ENCODE measurements around the gene TDO2.
"Not testable (repeated sequence)": the region's sequence is repeated elsewhere in the genome, so short reads cannot be mapped to it uniquely, and the experiment has no call there.

Gene TDO2

GRCh38 chr4:155930330-155930729 is 26.8 kb downstream of the TDO2 start:
- H3K4me3 ChIP-seq (ENCODE audit: low read depth in 1 of 2, low read length in 2 of 2) = no peak overlapping the region
- H3K4me1 ChIP-seq (ENCODE audit: control insufficient read depth in 1 of 2, insufficient read depth in 2 of 2, low read length in 2 of 2) = no peaks in the 10 kb centered on the region
- no peak overlapping the region for H3K27ac ChIP-seq (ENCODE audit: low read depth, low read length)
- peaks cover 0 to 10% of the 10 kb centered on the region in 2 donors for H3K36me3 ChIP-seq (ENCODE audit: control insufficient read depth in 1 of 2, insufficient read depth in 2 of 2, low read length in 2 of 2)
- H3K27me3 ChIP-seq (ENCODE audit: control insufficient read depth in 1 of 2, insufficient read depth in 2 of 2, low read length in 2 of 2) = no peaks in the 10 kb centered on the region
- H3K9me3 ChIP-seq (ENCODE audit: control insufficient read depth in 1 of 2, low read length in 2 of 2) = peaks cover 0 to 2% of the 10 kb centered on the region in 2 donors
- no peak overlapping the region for H3K9ac ChIP-seq (ENCODE audit: low read depth in 1 of 2, low read length in 2 of 2)

DNA sequence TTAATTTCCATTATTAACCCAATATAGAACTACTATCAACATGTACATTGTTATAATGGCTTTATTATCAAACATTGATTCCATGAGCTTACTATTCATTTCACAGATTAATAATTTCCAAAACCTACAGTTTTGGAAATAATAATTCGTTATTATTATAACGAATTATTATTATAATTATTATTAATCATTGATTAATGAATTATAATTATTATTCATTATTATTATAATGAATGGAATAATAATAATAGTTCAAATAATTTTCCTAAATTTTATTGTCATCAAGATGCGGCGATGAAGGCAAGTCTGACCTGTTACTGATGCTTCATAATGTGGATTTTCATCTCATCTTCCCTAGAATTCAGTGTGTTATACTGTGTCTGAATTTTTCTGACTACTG is 28.1 kb downstream of the TDO2 start:
- H3K9me3 ChIP-seq (ENCODE audit: control insufficient read depth in 1 of 2, low read length in 2 of 2) = peaks cover 0 to 2% of the 10 kb centered on the region in 2 donors
- H3K9ac ChIP-seq (ENCODE audit: low read depth in 1 of 2, low read length in 2 of 2) = no peak overlapping the region
- peaks cover 0 to 10% of the 10 kb centered on the region in 2 donors for H3K36me3 ChIP-seq (ENCODE audit: control insufficient read depth in 1 of 2, insufficient read depth in 2 of 2, low read length in 2 of 2)
- no peaks in the 10 kb centered on the region for H3K27me3 ChIP-seq (ENCODE audit: control insufficient read depth in 1 of 2, insufficient read depth in 2 of 2, low read length in 2 of 2)
- H3K4me1 ChIP-seq (ENCODE audit: control insufficient read depth in 1 of 2, insufficient read depth in 2 of 2, low read length in 2 of 2) = no peaks in the 10 kb centered on the region
- H3K4me3 ChIP-seq (ENCODE audit: low read depth in 1 of 2, low read length in 2 of 2) = no peak overlapping the region
- no peak overlapping the region for H3K27ac ChIP-seq (ENCODE audit: low read depth, low read length)

- H3K27ac ChIP-seq (ENCODE audit: low read depth, low read length); H3K9me3 ChIP-seq (ENCODE audit: control insufficient read depth in 1 of 2, low read length in 2 of 2); H3K27me3 ChIP-seq (ENCODE audit: control insufficient read depth in 1 of 2, insufficient read depth in 2 of 2, low read length in 2 of 2); H3K4me1 ChIP-seq (ENCODE audit: control insufficient read depth in 1 of 2, insufficient read depth in 2 of 2, low read length in 2 of 2); H3K4me3 ChIP-seq (ENCODE audit: low read depth in 1 of 2, low read length in 2 of 2); H3K9ac ChIP-seq (ENCODE audit: low read depth in 1 of 2, low read length in 2 of 2); H3K36me3 ChIP-seq (ENCODE audit: control insufficient read depth in 1 of 2, insufficient read depth in 2 of 2, low read length in 2 of 2): not testable (repeated sequence)
Observed at GRCh38 chr4:155934634-155935033, 31.1 kb downstream of the TDO2 start.

- no peak overlapping the region for H3K27ac ChIP-seq (ENCODE audit: low read depth, low read length)
- H3K36me3 ChIP-seq (ENCODE audit: control insufficient read depth in 1 of 2, insufficient read depth in 2 of 2, low read length in 2 of 2) = no peaks in the 10 kb centered on the region
- H3K9me3 ChIP-seq (ENCODE audit: control insufficient read depth in 1 of 2, low read length in 2 of 2) = no peaks in the 10 kb centered on the region
Observed at GRCh38 chr4:155935389-155935986, 32.0 kb downstream of the TDO2 start.

DNA sequence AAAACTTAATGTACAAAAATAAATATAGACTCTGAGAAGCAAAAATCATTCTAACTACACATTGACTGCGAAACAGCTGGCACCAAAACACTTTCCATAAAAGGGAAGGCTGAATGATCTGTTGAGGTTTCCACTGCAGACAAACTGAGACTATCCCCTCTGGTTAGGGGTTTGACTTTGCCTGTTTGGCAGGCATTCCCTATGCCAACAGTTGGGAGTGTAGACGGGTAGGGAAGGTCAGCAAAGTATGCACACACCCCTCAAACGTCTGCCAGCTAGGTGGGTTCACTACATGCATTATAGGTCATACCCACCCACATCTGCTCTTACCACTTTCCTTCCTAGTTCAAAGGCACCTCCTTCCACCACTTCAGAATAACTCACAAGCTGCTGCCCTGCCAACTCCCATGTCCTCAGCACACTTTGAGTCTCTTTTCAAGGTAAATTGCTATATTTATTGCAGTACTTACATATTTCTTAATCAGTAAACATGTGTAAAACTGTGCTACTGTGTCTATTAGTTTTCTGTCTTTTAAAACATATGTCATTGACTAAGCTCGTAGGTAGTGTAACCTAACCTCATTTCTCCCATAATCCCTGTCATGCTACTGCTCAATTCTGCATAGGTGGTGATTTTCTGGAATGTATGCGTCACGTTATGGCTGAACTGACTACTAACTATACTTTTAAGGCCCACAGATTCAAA is 37.7 kb downstream of the TDO2 start:
- Histone ChIP-seq H3K36me3 (ENCODE audit: control insufficient read depth in 1 of 2, insufficient read depth in 2 of 2, low read length in 2 of 2) (peaks cover 6 to 8% of the 10 kb centered on the region in 2 donors), H3K4me1 (ENCODE audit: control insufficient read depth in 1 of 2, insufficient read depth in 2 of 2, low read length in 2 of 2) (peaks cover 0 to 17% of the 10 kb centered on the region in 2 donors), H3K27ac (ENCODE audit: low read depth, low read length) (no peak overlapping the region), H3K4me3 (ENCODE audit: low read depth in 1 of 2, low read length in 2 of 2) (no peak overlapping the region), H3K9ac (ENCODE audit: low read depth in 1 of 2, low read length in 2 of 2) (no peak overlapping the region), H3K9me3 (ENCODE audit: control insufficient read depth in 1 of 2, low read length in 2 of 2) (no peaks in the 10 kb centered on the region), H3K27me3 (ENCODE audit: control insufficient read depth in 1 of 2, insufficient read depth in 2 of 2, low read length in 2 of 2) (no peaks in the 10 kb centered on the region)

More at GRCh38 chr4:155935389-155935986, 32.0 kb downstream of the TDO2 start:
- Histone ChIP-seq H3K27me3 (ENCODE audit: control insufficient read depth in 1 of 2, insufficient read depth in 2 of 2, low read length in 2 of 2) (no peaks in the 10 kb centered on the region), H3K9ac (ENCODE audit: low read depth in 1 of 2, low read length in 2 of 2) (no peak overlapping the region), H3K4me1 (ENCODE audit: control insufficient read depth in 1 of 2, insufficient read depth in 2 of 2, low read length in 2 of 2) (no peaks in the 10 kb centered on the region), H3K4me3 (ENCODE audit: low read depth in 1 of 2, low read length in 2 of 2) (no peak overlapping the region)

- Histone ChIP-seq H3K27me3 (ENCODE audit: control insufficient read depth in 1 of 2, insufficient read depth in 2 of 2, low read length in 2 of 2) (no peaks in the 10 kb centered on the region), H3K27ac (ENCODE audit: low read depth, low read length) (no peak overlapping the region), H3K4me1 (ENCODE audit: control insufficient read depth in 1 of 2, insufficient read depth in 2 of 2, low read length in 2 of 2) (peaks cover 0 to 17% of the 10 kb centered on the region in 2 donors), H3K9ac (ENCODE audit: low read depth in 1 of 2, low read length in 2 of 2) (no peak overlapping the region), H3K36me3 (ENCODE audit: control insufficient read depth in 1 of 2, insufficient read depth in 2 of 2, low read length in 2 of 2) (peaks cover 6 to 8% of the 10 kb centered on the region in 2 donors), H3K4me3 (ENCODE audit: low read depth in 1 of 2, low read length in 2 of 2) (no peak overlapping the region), H3K9me3 (ENCODE audit: control insufficient read depth in 1 of 2, low read length in 2 of 2) (no peaks in the 10 kb centered on the region)
Observed at GRCh38 chr4:155941820-155942219, 38.3 kb downstream of the TDO2 start.

- Histone ChIP-seq H3K4me1 (ENCODE audit: control insufficient read depth in 1 of 2, insufficient read depth in 2 of 2, low read length in 2 of 2) (peaks cover 0 to 17% of the 10 kb centered on the region in 2 donors), H3K9ac (ENCODE audit: low read depth in 1 of 2, low read length in 2 of 2) (no peak overlapping the region)
Observed at GRCh38 chr4:155943605-155944291, 40.3 kb downstream of the TDO2 start.

GRCh38 chr4:155944516-155944915 is 41.0 kb downstream of the TDO2 start:
- peaks cover 6 to 8% of the 10 kb centered on the region in 2 donors for H3K36me3 ChIP-seq (ENCODE audit: control insufficient read depth in 1 of 2, insufficient read depth in 2 of 2, low read length in 2 of 2)
- no peaks in the 10 kb centered on the region for H3K27me3 ChIP-seq (ENCODE audit: control insufficient read depth in 1 of 2, insufficient read depth in 2 of 2, low read length in 2 of 2)
- H3K4me3 ChIP-seq (ENCODE audit: low read depth in 1 of 2, low read length in 2 of 2) = no peak overlapping the region
- H3K9ac ChIP-seq (ENCODE audit: low read depth in 1 of 2, low read length in 2 of 2) = no peak overlapping the region
- H3K4me1 ChIP-seq (ENCODE audit: control insufficient read depth in 1 of 2, insufficient read depth in 2 of 2, low read length in 2 of 2) = peaks cover 0 to 17% of the 10 kb centered on the region in 2 donors
- H3K9me3 ChIP-seq (ENCODE audit: control insufficient read depth in 1 of 2, low read length in 2 of 2) = no peaks in the 10 kb centered on the region
- no peak overlapping the region for H3K27ac ChIP-seq (ENCODE audit: low read depth, low read length)

More at GRCh38 chr4:155943605-155944291, 40.3 kb downstream of the TDO2 start:
- peaks cover 6 to 8% of the 10 kb centered on the region in 2 donors for H3K36me3 ChIP-seq (ENCODE audit: control insufficient read depth in 1 of 2, insufficient read depth in 2 of 2, low read length in 2 of 2)
- no peaks in the 10 kb centered on the region for H3K9me3 ChIP-seq (ENCODE audit: control insufficient read depth in 1 of 2, low read length in 2 of 2)
- H3K4me3 ChIP-seq (ENCODE audit: low read depth in 1 of 2, low read length in 2 of 2) = no peak overlapping the region
- no peaks in the 10 kb centered on the region for H3K27me3 ChIP-seq (ENCODE audit: control insufficient read depth in 1 of 2, insufficient read depth in 2 of 2, low read length in 2 of 2)
- no peak overlapping the region for H3K27ac ChIP-seq (ENCODE audit: low read depth, low read length)

DNA sequence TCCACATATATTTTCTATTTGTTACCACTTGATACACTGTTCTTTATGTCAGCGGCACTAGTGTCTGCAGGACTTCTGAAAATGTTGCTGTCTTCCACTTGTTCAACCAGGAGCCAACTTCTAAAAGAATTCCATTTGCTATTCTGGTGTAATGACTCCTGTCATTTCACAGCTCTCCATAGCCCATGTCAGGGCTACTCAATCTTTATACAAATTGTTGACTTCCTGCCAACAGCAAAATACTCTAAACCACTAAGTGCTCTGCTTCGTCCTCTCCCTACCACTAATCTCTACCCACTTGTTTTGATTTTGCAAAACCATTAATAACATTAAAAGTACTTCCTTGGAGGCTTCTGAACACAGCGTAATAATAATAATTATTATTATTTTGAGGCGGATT is 43.0 kb downstream of the TDO2 start:
- Histone ChIP-seq H3K4me3 (ENCODE audit: low read depth in 1 of 2, low read length in 2 of 2) (no peak overlapping the region), H3K36me3 (ENCODE audit: control insufficient read depth in 1 of 2, insufficient read depth in 2 of 2, low read length in 2 of 2) (peaks cover 2 to 3% of the 10 kb centered on the region in 2 donors), H3K4me1 (ENCODE audit: control insufficient read depth in 1 of 2, insufficient read depth in 2 of 2, low read length in 2 of 2) (peaks cover 0 to 12% of the 10 kb centered on the region in 2 donors), H3K27ac (ENCODE audit: low read depth, low read length) (no peak overlapping the region), H3K27me3 (ENCODE audit: control insufficient read depth in 1 of 2, insufficient read depth in 2 of 2, low read length in 2 of 2) (no peaks in the 10 kb centered on the region), H3K9ac (ENCODE audit: low read depth in 1 of 2, low read length in 2 of 2) (no peak overlapping the region), H3K9me3 (ENCODE audit: control insufficient read depth in 1 of 2, low read length in 2 of 2) (no peaks in the 10 kb centered on the region)

DNA sequence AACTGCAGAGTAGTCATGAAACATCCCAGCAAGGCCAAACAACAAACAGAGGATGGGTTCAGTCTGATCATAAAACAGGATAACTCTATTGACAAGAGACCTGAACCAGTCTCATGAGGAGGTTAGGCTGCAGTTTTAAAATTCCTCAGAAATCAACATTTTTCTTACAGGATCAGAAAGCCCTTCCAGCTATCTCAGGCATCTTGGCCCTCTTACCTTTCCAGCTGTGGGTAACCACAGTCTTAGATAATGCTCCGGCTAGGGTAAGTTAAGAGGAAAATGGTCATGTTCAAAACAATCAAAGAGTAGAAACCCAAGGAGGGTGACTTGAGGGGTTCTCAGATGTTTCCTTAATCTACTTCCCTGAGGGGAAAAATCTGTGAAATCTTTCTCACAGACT is 45.0 kb downstream of the TDO2 start:
- peaks cover 0 to 8% of the 10 kb centered on the region in 2 donors for H3K4me1 ChIP-seq (ENCODE audit: control insufficient read depth in 1 of 2, insufficient read depth in 2 of 2, low read length in 2 of 2)
- no peaks in the 10 kb centered on the region for H3K36me3 ChIP-seq (ENCODE audit: control insufficient read depth in 1 of 2, insufficient read depth in 2 of 2, low read length in 2 of 2)

More for the DNA sequence above, 45.0 kb downstream of the TDO2 start:
- no peaks in the 10 kb centered on the region for H3K9me3 ChIP-seq (ENCODE audit: control insufficient read depth in 1 of 2, low read length in 2 of 2)
- H3K4me3 ChIP-seq (ENCODE audit: low read depth in 1 of 2, low read length in 2 of 2) = no peak overlapping the region
- no peaks in the 10 kb centered on the region for H3K27me3 ChIP-seq (ENCODE audit: control insufficient read depth in 1 of 2, insufficient read depth in 2 of 2, low read length in 2 of 2)
- no peak overlapping the region for H3K27ac ChIP-seq (ENCODE audit: low read depth, low read length)
- no peak overlapping the region for H3K9ac ChIP-seq (ENCODE audit: low read depth in 1 of 2, low read length in 2 of 2)

Data from duodenal mucosa (tissue), 2 donors.